NCI-H2029 (cell line): ENCODE measurements around the gene PDE12.
A peak's percentile ranks its signal among the peaks of the same experiment; 100 is the strongest.

Source experiments
- DNase-seq: peaks from one replicate; lab custom pipeline; 2025; lab: John Stamatoyannopoulos, UW

The PDE12 gene

GRCh38 chr3:57555738-57556458, at the start of gene PDE12:
PDE12 (plus strand) TSS chr3:57556274; CDS start chr3:57556380, 106 bp downstream.
- DNase-seq, result peak; percentile 60

GRCh38 chr3:57512166-57512565, 43.9 kb upstream of the PDE12 start:
- no peak for DNase-seq

GRCh38 chr3:57518276-57518915, 37.7 kb upstream of the PDE12 start:
- DNase-seq, result no peak

- DNase-seq, result no peak
Measured at GRCh38 chr3:57530071-57530608, 25.9 kb upstream of the PDE12 start.

- no peak for DNase-seq
Measured at GRCh38 chr3:57538465-57538864, 17.6 kb upstream of the PDE12 start.

GRCh38 chr3:57544181-57545125, 11.6 kb upstream of the PDE12 start, which contains the start of gene DNAH12:
DNAH12 (minus strand) TSS chr3:57544344; CDS start chr3:57542870, 1,474 bp downstream.
- peak; percentile 68 for DNase-seq

GRCh38 chr3:57545636-57546268, 10.3 kb upstream of the PDE12 start:
- no peak for DNase-seq

GRCh38 chr3:57546616-57547015, 9.5 kb upstream of the PDE12 start:
- no peak for DNase-seq

- peak; percentile 2 for DNase-seq
Measured at GRCh38 chr3:57555306-57555705, 768 bp upstream of the PDE12 start.

- peak; percentile 19 for DNase-seq
Measured at GRCh38 chr3:57556459-57557084, 498 bp downstream of the PDE12 start.

- DNase-seq, result no peak
Measured at GRCh38 chr3:57557085-57557537, 1.0 kb downstream of the PDE12 start.

GRCh38 chr3:57559526-57559925, 3.5 kb downstream of the PDE12 start:
- DNase-seq, result no peak

- no peak for DNase-seq
Measured at GRCh38 chr3:57569859-57570450, 13.9 kb downstream of the PDE12 start.

- DNase-seq, result no peak
Measured at GRCh38 chr3:57570878-57571277, 14.8 kb downstream of the PDE12 start.

- no peak for DNase-seq
Measured at GRCh38 chr3:57572096-57572495, 16.0 kb downstream of the PDE12 start.

- DNase-seq, result no peak
Measured at GRCh38 chr3:57575966-57576626, 20.0 kb downstream of the PDE12 start.

- no peak for DNase-seq
Measured at GRCh38 chr3:57577801-57578200, 21.7 kb downstream of the PDE12 start.

GRCh38 chr3:57582474-57583168, 26.5 kb downstream of the PDE12 start:
- DNase-seq, result no peak

GRCh38 chr3:57583544-57583943, 27.5 kb downstream of the PDE12 start:
- DNase-seq, result no peak
